ENCODE results near the gene MRAP2.

MRAP2 gene, protein sequence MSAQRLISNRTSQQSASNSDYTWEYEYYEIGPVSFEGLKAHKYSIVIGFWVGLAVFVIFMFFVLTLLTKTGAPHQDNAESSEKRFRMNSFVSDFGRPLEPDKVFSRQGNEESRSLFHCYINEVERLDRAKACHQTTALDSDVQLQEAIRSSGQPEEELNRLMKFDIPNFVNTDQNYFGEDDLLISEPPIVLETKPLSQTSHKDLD

DNA sequence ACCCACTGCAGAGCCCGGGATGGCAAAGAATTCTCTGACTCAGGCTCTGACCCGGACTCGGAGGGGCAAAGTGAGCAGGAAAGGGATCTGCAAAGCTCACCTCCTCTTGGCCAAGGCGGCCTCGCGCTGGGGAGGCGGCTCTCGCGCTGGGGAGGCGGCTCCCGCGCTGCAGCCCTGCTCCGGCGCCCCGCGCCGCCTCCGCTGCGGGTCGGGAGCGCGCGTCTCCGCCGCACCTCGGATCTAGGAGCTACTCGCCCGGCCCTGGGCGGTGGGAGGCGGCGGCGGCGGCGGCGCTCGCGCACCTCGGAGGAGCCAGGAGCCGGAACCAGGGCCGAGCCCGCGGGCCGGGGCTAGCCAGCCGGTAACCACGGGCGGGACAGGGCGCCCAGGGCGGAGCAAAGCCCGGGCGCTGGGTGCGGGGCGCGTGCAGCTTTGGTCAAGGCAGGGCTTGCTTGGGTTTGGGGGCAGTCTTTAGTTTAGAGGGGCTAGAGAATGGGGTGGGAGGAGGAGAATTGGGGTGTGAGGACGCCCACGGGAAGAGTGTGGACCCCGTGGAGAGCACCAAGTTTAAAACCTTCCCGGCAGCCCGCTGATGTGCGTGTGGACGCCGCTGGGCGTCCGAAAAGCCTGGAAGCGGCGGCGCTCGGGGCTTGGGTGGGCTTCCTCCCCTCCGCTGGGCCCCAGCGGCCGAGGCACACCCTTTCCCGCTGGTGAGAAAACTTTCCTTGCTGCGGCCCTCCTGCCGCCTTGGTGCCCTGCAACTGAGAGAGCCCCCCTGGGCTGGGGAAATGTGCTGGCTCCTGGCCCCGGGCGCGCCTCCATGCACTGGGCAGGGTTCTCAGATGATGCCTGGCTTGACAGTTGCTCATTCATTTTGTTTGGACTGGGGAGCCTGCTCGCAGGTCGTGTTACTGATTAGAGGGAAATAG, at the start of gene MRAP2:
TSS of gene MRAP2 (plus strand) at position 250 of the 929 bp plus-strand sequence. CDS start 21,547 bp downstream, outside the sequence.
- peak in 9 of 10 donors; percentile 22 to 93 (median 37) for DNase-seq

DNA sequence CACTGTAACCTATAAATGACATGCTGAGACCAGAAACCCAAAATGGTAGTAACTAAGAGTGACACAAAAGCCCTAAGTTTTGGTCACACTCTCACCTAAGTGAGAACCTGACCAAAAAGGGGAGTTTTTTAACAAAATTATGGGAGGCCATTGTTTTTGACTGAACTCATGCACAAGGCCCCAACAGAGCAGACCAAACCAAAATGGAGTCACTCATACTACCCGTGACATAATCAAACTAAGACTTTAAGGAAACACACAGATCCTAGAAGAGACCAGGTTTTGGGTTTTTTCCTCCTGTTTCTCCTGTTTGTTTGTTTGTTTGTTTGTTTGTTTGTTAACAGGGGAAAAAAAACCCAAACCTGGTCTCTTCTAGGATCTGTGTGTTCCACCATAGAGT, 49.2 kb upstream of the MRAP2 start:
- intact Hi-C loops (cut with DNase I): no loop called here
- DNase-seq: no peak

More for the DNA sequence above, at the start of gene MRAP2:
- intact Hi-C loops (cut with DNase I): no loop called here

DNA sequence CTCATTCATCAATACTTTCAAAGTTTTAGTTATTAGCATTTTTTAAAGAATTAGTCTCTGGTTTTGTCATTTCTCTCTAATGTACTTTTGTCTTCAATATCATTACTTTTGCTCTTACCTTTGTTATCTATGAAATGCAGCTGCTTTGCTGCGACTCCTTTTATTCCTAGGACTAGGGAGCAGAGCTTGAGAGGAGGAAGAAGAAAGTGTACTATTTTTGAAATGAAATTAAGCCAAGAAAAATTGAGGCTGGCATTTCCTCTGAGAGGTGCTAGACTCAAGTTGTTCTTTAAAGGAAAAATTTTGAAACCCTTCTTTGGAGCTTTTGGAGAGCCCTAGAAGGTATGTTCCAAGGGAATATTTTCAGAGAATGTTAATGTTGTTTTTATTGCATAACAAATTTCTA, 48.3 kb upstream of the MRAP2 start:
- no peak for DNase-seq
- intact Hi-C loops (cut with DNase I): no loop called here

DNA sequence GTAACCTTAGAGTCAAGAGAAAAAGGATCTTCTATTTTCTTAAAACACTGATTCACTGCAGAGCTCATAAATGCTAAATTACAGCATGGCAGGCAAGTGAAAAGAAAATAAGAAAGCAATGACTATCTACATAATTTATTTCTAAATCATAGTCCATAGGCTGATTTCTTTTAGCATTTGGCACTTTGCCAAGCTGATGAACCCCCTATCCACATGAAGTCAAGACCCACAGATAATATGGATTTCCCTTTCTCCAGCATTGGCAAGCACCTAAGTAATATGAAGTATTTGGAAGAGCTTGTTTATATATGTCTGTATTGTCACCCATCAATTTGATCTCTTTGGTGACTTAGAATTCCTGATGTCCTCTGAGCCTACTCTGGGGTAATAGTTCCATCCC, 47.9 kb upstream of the MRAP2 start:
- intact Hi-C loops (cut with DNase I): no loop called here
- no peak for DNase-seq

DNA sequence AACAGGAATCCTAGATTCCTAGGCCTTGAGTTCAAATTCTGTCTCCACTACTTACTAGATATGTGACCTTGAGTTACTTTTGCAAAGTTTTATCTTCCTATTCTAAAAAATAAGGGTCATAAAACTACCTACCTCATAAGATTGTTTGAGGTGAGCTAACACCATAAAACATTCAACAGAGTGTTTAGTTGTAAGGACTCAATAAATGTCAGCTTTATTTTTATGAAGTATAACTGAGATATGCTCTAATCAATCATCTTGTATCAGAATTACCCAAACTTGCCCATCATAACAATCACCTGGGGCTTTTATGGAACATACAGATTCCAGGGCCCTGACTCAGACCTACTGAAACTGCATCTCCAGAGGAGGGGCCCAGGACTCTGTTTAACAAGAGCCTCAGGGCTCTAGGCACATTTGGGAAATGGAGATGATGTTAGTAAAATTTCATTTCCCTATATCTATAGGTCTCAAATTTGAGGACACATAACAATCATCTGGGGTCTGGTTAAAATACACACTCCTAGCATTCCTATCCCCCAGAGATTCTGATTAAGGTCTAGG, 35.5 kb upstream of the MRAP2 start:
- no peak for DNase-seq
- intact Hi-C loops (cut with DNase I): no loop called here

DNA sequence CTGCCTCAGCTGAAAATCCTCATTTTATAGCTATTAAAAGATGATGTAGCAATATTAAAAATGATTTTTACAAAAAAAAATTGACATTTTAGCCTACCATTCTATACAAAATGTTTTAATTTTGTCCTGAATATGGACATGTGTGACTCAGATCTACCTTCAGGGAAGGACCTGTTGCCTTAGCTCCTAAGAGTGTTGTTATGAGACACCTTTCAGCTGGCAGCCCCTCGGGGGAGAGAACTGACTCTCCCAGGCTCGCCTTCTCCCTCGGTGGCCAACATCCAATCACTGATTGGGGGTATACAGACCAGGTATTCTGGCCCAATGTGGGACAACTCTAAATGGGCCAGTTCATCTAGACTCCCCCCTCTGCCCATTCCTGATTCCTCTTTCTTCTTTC, 32.5 kb upstream of the MRAP2 start:
- no peak for DNase-seq
- intact Hi-C loops (cut with DNase I): no loop called here

DNA sequence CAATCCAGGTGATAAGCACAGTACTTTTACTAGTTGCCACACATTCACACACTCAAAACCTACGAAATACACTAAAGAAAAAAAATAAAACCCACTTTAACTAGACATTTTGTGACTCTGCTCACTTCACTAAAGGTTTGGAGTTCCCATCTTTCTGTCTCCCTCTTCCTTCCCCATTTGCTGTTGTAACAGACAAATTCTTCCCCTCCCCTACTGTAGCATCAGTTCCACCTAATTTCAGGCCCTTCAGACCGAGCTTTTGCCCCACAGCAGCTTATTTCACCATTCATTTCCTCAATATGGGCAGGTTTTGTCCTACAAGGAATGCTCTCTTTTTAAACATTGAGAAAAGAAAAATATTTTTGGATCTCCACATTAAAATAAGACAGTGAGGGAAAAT, 31.3 kb upstream of the MRAP2 start:
- DNase-seq: no peak
- intact Hi-C loops (cut with DNase I): no loop called here

DNA sequence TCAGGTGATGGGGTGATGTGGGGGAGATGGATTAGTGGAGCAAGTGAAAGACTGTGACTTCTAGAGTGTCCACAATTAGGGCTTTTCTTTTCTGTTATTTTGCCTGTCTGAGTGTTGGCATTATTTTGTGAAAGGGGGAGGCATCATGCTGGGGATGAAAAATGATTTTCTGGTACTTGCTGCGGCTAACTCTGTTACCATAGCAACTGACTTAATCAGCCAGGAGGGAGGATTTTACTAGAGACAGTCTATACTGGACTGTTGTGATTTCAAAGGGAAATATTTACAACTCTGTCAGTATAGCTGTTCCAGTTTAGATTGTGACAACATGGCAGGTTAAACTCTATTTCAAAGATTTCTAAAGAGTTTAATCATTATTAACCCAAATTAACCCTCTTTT, 30.4 kb upstream of the MRAP2 start:
- intact Hi-C loops (cut with DNase I): no loop called here
- no peak for DNase-seq

DNA sequence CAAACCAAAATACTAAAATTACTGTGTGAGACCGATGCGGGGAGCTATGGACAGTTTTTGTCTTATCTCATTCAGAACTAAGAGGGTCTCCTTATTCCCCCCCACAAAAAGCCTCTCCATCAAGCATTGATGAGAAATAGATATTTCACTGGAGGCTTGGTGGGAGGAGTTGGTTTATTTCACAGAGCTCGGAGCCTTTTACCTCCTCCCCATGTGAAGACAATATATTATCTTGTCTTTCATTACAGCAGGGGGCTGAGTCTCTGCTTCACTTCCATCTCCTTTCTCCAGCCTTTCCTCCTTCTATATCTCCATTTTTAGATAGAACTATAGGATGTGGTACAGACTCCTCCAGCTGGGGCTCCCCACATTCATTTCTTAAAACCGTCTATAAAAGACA, 29.9 kb upstream of the MRAP2 start:
- intact Hi-C loops (cut with DNase I): no loop called here
- no peak for DNase-seq

DNA sequence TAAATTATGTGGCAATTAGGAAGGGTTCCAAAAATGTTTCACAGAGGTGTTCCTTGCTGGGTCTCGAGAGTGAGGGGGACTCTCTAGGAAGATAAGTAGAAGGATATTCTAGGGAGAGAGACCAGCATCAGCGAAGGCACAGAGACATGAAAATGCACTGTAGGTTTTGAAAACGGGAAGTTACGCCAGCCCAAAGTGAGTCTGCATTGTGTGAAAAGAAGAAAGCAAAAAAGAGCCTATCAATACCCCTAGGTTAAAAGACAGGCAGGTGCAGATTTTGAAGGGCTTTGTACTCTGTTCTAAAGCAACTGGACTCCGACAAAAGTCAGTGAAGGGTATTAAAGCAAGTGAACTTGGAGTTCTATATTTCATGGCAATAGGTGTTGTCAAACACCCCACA, 25.7 kb upstream of the MRAP2 start:
- intact Hi-C loops (cut with DNase I): no loop called here

DNA sequence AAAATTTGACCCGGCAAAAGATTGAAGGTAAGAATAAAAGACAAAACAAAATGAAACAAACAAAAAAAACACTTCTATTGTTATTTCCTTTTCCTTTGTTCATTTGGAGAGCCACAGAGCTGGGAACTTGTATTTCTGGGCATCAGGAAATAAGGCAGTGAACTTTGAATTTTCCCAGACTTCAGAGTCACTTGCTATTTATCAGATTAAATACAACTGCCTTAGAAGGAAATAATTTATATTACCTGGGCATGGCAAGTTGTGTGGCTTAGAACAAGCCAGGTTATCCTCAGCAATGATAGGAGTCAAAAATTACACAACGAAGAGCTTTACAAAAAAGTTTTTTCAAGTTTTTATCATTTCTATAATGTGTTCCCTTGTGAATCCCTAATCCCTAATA, 20.2 kb upstream of the MRAP2 start:
- intact Hi-C loops (cut with DNase I): no loop called here
- no peak for DNase-seq

More for the DNA sequence above, 25.7 kb upstream of the MRAP2 start:
- no peak for DNase-seq

DNA sequence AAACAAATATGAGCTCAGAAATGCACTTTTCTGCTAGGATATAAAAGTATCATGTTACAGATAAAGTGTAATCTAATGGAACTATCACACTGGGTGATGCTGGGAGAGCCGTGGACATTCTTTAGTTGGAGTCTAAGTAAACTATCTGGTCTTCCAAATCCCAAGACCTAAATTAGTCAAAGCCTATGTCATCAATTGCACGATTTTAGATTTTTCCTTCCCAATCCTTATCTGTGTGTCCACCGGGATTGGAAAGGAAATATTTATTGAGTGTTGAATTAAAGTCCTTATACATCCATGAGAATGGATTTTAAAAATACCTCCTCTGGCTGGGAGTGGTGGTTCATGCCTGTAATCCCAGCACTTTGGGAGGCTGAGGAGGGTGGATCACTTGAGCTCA, 19.6 kb upstream of the MRAP2 start:
- intact Hi-C loops (cut with DNase I): no loop called here

DNA sequence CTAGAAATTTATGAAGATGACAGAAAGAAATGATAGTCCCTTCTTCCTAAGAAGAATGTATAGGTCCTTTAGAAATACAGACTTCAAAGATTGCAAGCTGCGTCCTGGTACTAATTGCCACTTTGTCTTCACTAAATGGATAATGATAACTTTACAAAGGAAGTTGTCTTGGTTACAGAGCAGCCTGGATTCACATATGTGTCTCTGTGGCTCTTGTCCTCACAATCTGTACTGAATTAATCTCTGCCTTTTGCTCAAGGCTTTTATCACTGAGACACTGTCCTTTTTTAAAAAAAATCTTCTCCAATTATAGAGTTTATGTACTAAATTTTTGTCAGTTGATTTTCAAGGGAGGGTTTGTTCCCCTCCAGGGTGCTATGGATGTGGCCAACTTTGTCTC, 17.5 kb upstream of the MRAP2 start:
- DNase-seq: no peak
- intact Hi-C loops (cut with DNase I): no loop called here

More for the DNA sequence above, 19.6 kb upstream of the MRAP2 start:
- no peak for DNase-seq

DNA sequence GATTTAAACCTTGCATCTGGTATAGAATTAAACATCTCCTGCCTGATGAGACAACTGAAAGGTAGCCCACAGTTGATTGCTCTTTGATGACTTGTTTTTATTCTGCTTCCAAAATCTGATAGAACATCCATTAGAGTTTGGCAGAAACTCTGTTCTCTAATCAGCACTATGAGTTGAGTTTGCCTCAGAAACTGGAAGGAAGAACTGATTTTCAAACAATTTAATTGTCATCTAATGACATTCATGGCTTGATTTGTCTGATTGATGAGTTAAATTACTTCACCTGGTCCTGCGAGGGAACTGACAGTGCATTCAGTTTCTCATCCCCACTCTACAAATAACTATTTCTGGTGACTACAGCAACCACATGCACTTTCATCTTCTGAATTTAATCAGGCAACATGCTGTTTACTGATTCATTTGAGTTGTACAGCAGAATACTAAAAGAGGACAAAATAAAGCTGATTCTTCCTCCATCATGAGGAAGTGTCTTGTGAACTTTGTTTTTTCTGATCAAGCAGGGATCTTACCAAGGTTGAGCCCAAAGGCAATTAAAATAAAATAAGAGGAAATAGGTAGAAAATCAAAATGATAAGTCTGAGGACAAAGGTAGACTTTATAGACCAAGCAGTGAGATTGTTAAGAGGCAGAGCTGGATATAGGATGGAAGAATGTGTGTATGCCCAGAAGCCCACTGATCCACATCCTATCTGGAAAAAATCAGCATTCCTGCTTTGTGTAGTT, 15.7 kb upstream of the MRAP2 start:
- no peak for DNase-seq
- intact Hi-C loops (cut with DNase I): no loop called here

DNA sequence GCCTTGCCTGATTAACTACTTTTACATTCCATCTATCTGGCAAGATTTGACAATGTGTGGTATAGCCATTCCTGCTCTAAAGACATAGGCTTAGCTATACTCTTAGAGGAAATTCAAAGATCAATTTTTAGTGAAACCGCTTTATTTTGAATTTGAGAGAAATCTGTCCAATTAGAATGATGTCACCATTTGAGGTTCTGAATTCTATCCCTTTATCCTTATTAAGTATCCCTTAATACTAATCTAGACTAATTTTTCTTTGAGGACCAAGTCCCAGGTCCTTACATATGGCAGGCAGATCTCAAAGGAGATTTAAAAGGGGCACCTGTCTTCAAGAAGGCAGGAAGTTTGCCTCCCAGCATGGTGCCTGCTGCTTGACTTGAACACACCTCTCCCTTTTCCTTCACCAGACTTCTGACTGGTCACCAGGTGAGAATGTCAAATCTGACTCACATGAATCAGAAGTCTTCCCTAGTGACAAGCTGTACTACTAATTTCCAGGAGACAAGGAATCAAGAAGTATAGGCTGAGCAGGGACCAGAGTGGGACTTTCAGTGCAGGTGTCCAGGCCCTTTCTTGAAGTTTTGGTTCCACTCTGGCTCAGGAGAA, 15.0 kb upstream of the MRAP2 start:
- no peak for DNase-seq
- intact Hi-C loops (cut with DNase I): no loop called here

DNA sequence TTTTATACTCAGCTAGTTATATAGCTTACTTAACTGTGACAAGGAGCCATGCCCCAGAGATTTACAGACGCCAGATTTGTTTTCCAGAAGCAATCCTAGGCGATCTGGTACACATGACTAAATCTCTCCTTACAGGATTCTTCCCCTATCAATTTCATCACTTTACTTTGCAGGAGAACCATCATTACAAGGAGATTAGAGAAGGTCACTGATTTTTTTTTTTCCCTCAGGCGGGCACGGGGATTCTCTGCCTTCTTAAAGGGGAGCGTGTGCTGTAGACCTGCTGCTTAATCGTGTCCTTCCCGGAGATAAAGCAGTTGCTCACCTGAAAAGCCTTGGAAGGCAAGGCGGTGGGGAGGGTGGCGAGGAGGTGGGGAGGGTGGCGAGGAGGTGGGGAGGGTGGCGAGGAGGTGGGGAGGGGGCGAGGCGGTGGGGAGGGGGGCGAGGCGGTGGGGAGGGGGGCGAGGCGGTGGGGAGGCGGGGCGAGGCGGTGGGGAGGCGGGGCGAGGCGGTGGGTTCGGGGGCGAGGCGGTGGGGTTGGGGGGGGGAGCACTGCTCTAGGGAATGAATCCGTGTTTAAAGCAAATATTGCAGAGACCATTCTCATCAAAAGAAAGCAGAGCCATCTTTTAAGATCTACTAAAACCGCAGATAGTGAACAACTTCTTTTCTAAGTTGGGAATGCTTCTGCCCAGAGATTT, 14.3 kb upstream of the MRAP2 start:
- intact Hi-C loops (cut with DNase I): no loop called here
- DNase-seq: no peak

DNA sequence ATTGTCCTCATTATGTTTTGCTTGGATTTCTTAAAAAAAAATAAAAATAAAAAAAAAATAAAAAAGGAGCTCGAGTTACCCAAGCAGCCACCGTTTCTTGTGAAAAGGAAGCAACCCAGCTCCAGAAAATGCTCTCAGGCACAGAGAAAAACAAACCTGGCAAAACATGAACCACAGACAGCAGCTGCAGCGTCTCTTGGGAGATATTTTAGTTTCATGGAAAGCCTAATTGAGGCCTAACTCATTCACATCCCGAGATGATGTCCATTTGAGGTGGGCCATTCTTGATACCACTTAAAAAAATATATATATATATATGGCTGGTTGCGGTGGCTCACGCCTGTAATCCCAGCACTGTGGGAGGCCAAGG, 13.7 kb upstream of the MRAP2 start:
- DNase-seq: no peak
- intact Hi-C loops (cut with DNase I): no loop called here

DNA sequence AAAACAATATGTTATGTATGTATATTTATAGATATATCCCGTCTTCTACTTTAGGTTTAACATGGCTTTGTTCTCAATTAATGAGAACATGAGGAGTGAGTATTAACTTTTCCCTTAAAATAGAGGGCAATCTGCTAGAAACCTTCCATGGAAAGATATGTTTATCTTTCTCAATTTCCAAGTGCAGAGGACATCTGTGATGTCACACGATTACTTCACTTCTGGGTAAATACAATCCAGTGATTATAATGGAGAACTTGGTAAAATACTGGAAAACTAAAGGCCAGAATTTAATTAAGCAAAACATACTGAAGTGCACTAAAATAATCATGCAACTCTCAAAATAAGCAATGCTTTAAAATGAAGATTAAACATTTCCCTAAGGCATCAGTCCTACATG, 11.9 kb upstream of the MRAP2 start:
- no peak for DNase-seq
- intact Hi-C loops (cut with DNase I): no loop called here

DNA sequence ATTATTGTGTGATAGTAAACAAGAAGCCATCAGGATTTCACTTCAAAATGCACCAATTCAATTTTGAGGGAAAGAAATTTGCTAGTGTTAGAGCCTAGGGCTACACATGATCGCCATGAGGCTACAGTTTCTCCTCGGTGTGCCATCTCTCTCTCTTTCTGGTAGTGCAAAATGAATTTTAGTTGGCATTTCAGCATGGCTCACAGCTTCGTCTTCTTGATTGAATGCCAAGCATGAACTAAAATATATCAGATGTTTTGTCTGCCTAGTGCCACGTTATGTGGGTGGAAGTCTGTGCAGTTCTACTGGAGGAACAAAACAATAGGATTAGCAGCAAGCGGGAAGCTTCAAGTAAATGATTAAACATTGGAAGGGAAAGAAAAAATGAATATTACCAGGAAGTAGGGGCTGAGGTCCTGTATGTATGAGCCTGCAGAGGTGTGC, 6.8 kb upstream of the MRAP2 start:
- intact Hi-C loops (cut with DNase I): no loop called here
- no peak for DNase-seq

Measured in posterior cingulate gyrus (tissue), 11 donors.